Fibroblast of lung (primary cell): ENCODE results near the gene SCN8A. TPM values are rescaled to one million over a fixed set of nuclear protein-coding genes. Genes with fewer than 3 reads are reported as not detected.

Experiments
- DNase-seq, 2 donors: peaks; one replicate each; pipeline versions ENCODE4 v3.0.0 to v3.0.0-alpha.2; 2010; ENCODE audit warnings: low read depth in 2 of 2
- H2AFZ ChIP-seq: 2 replicates; pipeline ENCODE4 v1.5.1; 2012; ENCODE audit warnings: low read length, control low read depth, inconsistent platforms
- H3K27ac ChIP-seq: 2 replicates; pipeline ENCODE4 v1.5.1; 2011; ENCODE audit warnings: low read length, control low read depth; ENCODE audit not compliant: insufficient read depth
- H3K27me3 ChIP-seq: 2 replicates; pipeline ENCODE4 v1.5.1; 2011; ENCODE audit warnings: mild to moderate bottlenecking, low read length; ENCODE audit not compliant: control insufficient read depth, insufficient read depth
- H3K36me3 ChIP-seq: 2 replicates; pipeline ENCODE4 v1.5.1; 2011; ENCODE audit warnings: low read length; ENCODE audit not compliant: control insufficient read depth, insufficient read depth
- H3K4me1 ChIP-seq: 2 replicates; pipeline ENCODE4 v1.5.1; 2011; ENCODE audit warnings: low read length; ENCODE audit not compliant: control insufficient read depth, insufficient read depth; ENCODE audit errors: extremely low read depth
- H3K4me2 ChIP-seq: 2 replicates; pipeline ENCODE4 v1.5.1; 2011; ENCODE audit warnings: low read length, control low read depth; ENCODE audit not compliant: insufficient read depth; ENCODE audit errors: extremely low read depth
- H3K4me3 ChIP-seq, 4 experiments: fragments of 200-600 bp in 1 of 4; sonication (generic) in 1 of 4; replicated peaks in 1 of 4; 2 replicates each; pipeline ENCODE4 v1.5.1; 2011 to 2016; ENCODE audit warnings: low read length in 4 of 4, low read depth in 3 of 4, mild to moderate bottlenecking in 3 of 4, control low read depth in 2 of 4, inconsistent platforms in 1 of 4, mixed read lengths in 1 of 4; ENCODE audit not compliant: insufficient read depth in 1 of 4; ENCODE audit errors: control extremely low read depth in 1 of 4
- H3K79me2 ChIP-seq: 2 replicates; pipeline ENCODE4 v1.5.1; 2012; ENCODE audit warnings: mild to moderate bottlenecking, low read length, inconsistent platforms; ENCODE audit not compliant: control insufficient read depth, insufficient read depth
- H3K9ac ChIP-seq: 2 replicates; pipeline ENCODE4 v1.5.1; 2011; ENCODE audit warnings: mild to moderate bottlenecking, low read length, control low read depth; ENCODE audit not compliant: insufficient read depth
- H3K9me3 ChIP-seq: 2 replicates; pipeline ENCODE4 v1.5.1; 2012; ENCODE audit warnings: low read depth, low read length; ENCODE audit not compliant: control insufficient read depth, insufficient read depth
- H4K20me1 ChIP-seq: 2 replicates; pipeline ENCODE4 v1.5.1; 2011; ENCODE audit warnings: low read length; ENCODE audit not compliant: control insufficient read depth, insufficient read depth; ENCODE audit errors: extremely low read depth
- EZH2 ChIP-seq: IDR thresholded peaks from 2 replicates; pipeline ENCODE4 v1.5.1; 2012; ENCODE audit warnings: low read length, control low read depth, mild to moderate bottlenecking; ENCODE audit errors: missing control alignments
- polyA plus RNA-seq, 2 donors: library from polyadenylated mRNA; depleted of rRNA in 1 of 2; stranded (reverse) in 1 of 2; unstranded in 1 of 2; fragments of >200 nt; gene quantifications; 2 replicates each; pipeline ENCODE4 v1.2.1, GENCODE V29; 2011 to 2012; ENCODE audit warnings: missing spikeins in 1 of 2
- total RNA-seq: library from RNA; depleted of rRNA; stranded (reverse); fragments of >200 nt; gene quantifications from 2 replicates; pipeline ENCODE4 v1.2.1, GENCODE V29; 2014
- TF ChIP-seq, protein P1 (sequence below), 2 donors: IDR thresholded peaks in 1 of 2; conservative IDR thresholded peaks in 1 of 2; 1 replicate in 1 of 2; 2 replicates in 1 of 2; pipeline ENCODE4 v1.5.1; 2011 to 2012; ENCODE audit warnings: low read length in 2 of 2, control low read depth in 1 of 2, inconsistent platforms in 1 of 2, low read depth in 1 of 2, mild to moderate bottlenecking in 1 of 2

SCN8A gene
- total and polyA plus RNA-seq, 2 donors (not counting 1 experiment from before 2014, with no cell fraction given): 12.8 to 27.2 TPM

GRCh38 chr12:51630986-51631385 is 40.0 kb downstream of the SCN8A start:
- H3K4me2 ChIP-seq: no peak overlapping the region

DNA sequence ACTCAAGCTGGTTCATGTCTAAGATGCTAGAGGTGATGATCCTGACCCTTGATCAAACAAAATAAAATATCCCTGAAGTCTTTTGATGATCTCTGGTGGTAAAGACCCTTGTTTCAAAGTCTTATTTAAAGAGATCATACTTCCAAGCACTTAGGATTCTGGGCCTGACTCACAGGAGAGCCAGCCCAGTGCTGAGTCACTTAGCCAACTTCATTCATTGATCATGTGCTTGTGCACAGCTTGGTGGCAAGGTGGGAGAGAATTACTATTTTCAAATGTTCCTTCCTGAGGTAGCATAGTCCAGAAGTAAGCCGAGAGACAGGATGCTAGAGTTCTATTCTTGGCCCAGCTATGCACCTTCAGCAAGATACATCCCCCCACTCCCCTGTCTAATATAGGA is 40.6 kb downstream of the SCN8A start:
- Histone ChIP-seq H4K20me1 (peaks cover 4% of the 10 kb centered on the region), H3K9me3 (no peaks in the 10 kb centered on the region), H3K36me3 (no peaks in the 10 kb centered on the region), H3K4me3 (no peak overlapping the region), H3K27me3 (no peaks in the 10 kb centered on the region), H2AFZ (no peak overlapping the region), H3K79me2 (peaks cover 53% of the 10 kb centered on the region), H3K9ac (no peak overlapping the region), H3K27ac (no peak overlapping the region), H3K4me1 (peaks cover 8% of the 10 kb centered on the region), H3K4me2 (no peak overlapping the region)
- DNase-seq: peak; percentile 52 to 86
- no peak for TF ChIP-seq EZH2
- TF ChIP-seq, protein P1, sequence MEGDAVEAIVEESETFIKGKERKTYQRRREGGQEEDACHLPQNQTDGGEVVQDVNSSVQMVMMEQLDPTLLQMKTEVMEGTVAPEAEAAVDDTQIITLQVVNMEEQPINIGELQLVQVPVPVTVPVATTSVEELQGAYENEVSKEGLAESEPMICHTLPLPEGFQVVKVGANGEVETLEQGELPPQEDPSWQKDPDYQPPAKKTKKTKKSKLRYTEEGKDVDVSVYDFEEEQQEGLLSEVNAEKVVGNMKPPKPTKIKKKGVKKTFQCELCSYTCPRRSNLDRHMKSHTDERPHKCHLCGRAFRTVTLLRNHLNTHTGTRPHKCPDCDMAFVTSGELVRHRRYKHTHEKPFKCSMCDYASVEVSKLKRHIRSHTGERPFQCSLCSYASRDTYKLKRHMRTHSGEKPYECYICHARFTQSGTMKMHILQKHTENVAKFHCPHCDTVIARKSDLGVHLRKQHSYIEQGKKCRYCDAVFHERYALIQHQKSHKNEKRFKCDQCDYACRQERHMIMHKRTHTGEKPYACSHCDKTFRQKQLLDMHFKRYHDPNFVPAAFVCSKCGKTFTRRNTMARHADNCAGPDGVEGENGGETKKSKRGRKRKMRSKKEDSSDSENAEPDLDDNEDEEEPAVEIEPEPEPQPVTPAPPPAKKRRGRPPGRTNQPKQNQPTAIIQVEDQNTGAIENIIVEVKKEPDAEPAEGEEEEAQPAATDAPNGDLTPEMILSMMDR (conservative IDR thresholded peaks at IDR 0.05 in 1 of 2, IDR thresholded peaks at IDR 0.05 in 1 of 2; ENCODE audit: low read depth in 1 of 2, low read length in 2 of 2): no peak

More at GRCh38 chr12:51630986-51631385, 40.0 kb downstream of the SCN8A start:
- TF ChIP-seq, protein P1 (conservative IDR thresholded peaks at IDR 0.05 in 1 of 2, IDR thresholded peaks at IDR 0.05 in 1 of 2; ENCODE audit: low read depth in 1 of 2, low read length in 2 of 2): no peak
- no peak for TF ChIP-seq EZH2
- no peak for DNase-seq
- Histone ChIP-seq H3K4me3 (no peak overlapping the region), H2AFZ (no peak overlapping the region), H3K36me3 (no peaks in the 10 kb centered on the region), H3K79me2 (peaks cover 56% of the 10 kb centered on the region), H3K9ac (no peak overlapping the region), H3K9me3 (no peaks in the 10 kb centered on the region), H3K4me1 (peaks cover 8% of the 10 kb centered on the region), H3K27ac (no peak overlapping the region), H4K20me1 (peaks cover 4% of the 10 kb centered on the region), H3K27me3 (no peaks in the 10 kb centered on the region)

- no peaks in the 10 kb centered on the region for H3K36me3 ChIP-seq
- no peak overlapping the region for H3K9ac ChIP-seq
- H2AFZ ChIP-seq: no peak overlapping the region
- H3K4me1 ChIP-seq: peaks cover 8% of the 10 kb centered on the region
- H3K27ac ChIP-seq: no peak overlapping the region
- H3K79me2 ChIP-seq: peaks cover 50% of the 10 kb centered on the region
- DNase-seq: no peak
- no peaks in the 10 kb centered on the region for H3K27me3 ChIP-seq
- H3K4me2 ChIP-seq: no peak overlapping the region
- TF ChIP-seq, protein P1 (conservative IDR thresholded peaks at IDR 0.05 in 1 of 2, IDR thresholded peaks at IDR 0.05 in 1 of 2; ENCODE audit: low read depth in 1 of 2, low read length in 2 of 2): no peak
- no peak for TF ChIP-seq EZH2
- H3K4me3 ChIP-seq: no peak overlapping the region
- H3K9me3 ChIP-seq: no peaks in the 10 kb centered on the region
- peaks cover 4% of the 10 kb centered on the region for H4K20me1 ChIP-seq
Observed at GRCh38 chr12:51632623-51633022, 41.6 kb downstream of the SCN8A start.
